GM21447 (cell line): Measurements from ENCODE around the gene TSEN34.
"Not testable (repeated sequence)": the region's sequence is repeated elsewhere in the genome, so short reads cannot be mapped to it uniquely, and the experiment has no call there.

Experiments used
- ATAC-seq: cut with Tn5 transposase; IDR thresholded peaks from one replicate; pipeline ENCODE4 v1.9.1; 2021; ENCODE audit not compliant: unreplicated experiment

Gene TSEN34

DNA sequence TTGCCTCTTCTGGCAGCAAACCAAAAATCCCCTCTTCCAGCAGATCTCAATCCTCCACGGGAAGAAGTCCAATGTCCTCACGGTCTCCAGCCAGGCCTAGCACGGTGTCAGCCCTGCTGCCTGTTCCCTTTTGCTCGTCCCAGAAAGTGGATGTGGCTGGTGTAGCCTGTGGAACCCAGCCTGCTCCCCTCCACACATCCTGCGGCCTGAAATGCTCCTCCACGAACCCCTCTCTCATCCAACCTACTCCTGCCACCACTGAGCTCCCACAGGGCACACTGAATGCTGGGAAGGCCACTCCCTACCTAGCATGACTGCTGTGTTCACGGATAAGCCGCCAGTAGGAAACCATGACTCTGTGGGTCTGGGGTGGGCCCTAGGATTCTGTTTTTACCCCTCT, 4.8 kb upstream of the TSEN34 start:
- ATAC-seq = no peak

DNA sequence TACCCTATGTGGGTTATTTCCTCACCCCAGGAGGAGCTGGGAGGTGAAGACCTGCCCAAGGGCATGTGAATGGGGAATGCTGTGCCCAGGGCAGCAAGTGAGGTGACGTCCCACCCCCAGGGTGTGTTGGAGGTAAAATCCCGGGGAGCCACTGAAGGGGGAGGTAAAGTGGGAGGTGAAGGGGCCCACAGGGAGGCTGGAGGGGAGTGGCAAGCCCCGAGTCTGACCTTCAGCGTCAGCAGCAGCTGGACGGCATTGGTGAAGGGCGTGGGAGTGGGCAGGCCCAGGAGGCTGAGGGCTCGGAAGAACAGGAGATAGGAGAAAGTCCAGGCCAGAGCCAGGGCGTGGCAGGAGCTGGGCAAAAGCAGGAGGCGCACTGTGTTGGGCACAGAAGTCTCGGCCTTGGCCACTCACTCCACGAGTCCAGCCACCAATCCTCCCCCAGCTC, 4.2 kb upstream of the TSEN34 start:
- no peak for ATAC-seq

- ATAC-seq = no peak
Measured at GRCh38 chr19:54188215-54188871, 2.8 kb upstream of the TSEN34 start.

GRCh38 chr19:54189145-54189734, 1.9 kb upstream of the TSEN34 start, which contains the start of gene MBOAT7:
MBOAT7 (minus strand) TSS chr19:54189580; CDS start chr19:54188508, 1,072 bp downstream.
- peak; percentile 10 for ATAC-seq

GRCh38 chr19:54189735-54190502, 1.2 kb upstream of the TSEN34 start:
- peak; percentile 44 for ATAC-seq

DNA sequence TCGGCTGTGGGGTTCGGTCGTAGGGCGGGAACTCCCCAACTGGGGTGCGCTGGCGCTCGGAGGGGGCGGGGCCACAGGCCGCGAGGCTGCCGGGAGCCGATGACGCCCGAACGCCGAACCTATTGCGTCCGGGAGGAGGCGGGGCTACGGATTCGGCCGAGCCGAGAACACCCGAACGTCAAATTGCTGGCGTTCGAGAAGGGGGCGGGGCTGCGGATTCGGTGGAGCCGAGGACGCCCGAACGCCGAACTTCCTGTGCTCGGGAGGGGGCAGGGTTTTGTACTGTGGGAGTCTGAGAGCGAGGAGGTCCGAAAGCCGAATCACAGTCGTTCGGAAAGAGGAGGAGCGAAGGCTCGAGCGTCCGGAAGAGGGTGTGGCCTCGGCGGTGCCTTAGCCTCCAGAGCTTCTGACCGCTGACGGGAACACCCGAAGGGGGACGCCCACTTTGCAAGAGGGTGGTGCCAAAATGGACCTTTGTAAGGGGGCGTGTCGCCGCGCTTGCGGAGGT, 551 bp upstream of the TSEN34 start:
- peak; percentile 46 for ATAC-seq

GRCh38 chr19:54191811-54192453, 824 bp downstream of the TSEN34 start:
- ATAC-seq = no peak

DNA sequence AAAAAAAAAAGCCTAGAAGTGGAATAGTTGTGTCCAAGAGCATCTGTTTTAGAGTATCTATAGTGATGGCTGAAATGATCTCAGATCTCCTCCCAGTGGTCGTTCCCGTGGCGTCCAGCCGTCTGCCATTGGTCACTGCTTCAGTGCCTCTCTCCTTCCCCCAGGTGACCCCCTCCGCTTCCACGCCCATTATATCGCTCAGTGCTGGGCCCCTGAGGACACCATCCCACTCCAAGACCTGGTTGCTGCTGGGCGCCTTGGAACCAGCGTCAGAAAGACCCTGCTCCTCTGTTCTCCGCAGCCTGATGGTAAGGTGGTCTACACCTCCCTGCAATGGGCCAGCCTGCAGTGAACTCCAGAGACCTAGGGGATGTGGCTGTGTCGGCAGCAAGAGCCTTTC, 1.9 kb downstream of the TSEN34 start:
- ATAC-seq = no peak

DNA sequence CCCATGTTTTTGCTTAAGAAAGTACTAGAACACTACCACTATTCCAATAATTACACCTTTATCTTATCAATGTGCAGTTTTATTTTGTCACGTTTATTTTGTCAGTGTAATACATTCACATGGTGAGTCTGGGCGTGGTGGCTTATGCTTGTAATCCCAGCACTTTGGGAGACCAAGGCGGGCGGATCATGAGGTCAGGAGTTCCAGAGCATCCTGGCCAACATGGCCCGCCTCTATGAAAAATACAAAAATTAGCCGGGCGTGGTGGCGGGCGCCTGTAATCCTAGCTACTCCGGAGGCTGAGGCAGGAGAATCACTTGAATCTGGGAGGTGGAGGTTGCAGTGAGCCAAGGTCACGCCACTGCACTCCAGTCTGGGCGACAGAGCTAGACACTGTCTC, 3.4 kb downstream of the TSEN34 start:
- ATAC-seq = not testable (repeated sequence)

DNA sequence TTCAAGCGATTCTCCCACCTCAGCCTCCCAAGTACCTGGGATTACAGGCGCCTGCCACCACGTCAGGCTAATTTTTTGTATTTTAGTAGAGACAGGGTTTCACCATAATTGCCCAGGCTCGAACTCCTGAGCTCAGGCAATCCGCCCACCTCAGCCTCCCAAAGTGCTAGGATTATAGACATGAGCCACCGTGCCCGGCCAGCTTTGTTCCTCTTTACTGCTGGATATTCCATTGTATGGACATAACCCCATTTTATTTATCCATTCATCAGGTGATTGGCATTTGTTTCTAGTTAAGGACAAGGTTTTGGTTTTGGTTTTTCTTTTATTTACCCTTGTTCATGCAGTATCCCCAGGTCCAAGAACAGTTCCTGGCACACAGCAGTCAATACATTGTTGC, 5.4 kb downstream of the TSEN34 start:
- ATAC-seq = no peak

DNA sequence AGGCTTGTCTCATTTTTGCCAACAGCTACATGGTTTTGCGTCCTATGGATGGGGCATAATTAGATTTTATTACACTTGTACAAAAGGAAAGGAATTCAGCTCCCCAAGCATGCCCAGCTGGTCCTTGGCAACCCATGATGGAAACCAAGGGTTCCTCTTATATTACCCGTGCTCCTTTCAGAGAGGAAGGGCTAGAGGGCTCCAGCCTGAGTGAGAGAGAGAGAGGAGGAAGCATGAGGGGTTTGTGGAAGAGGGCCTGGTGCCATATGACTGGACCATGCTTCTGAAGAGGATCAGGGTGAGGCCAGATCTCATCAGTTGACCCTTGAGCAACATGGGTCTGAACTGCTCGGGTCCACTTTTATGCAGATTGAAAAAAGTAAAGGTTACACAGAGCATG, 6.0 kb downstream of the TSEN34 start:
- no peak for ATAC-seq

- no peak for ATAC-seq
Measured at GRCh38 chr19:54199401-54199800, 8.3 kb downstream of the TSEN34 start.

GRCh38 chr19:54201172-54201701, 10.1 kb downstream of the TSEN34 start:
- no peak for ATAC-seq

GRCh38 chr19:54201980-54202379, 10.9 kb downstream of the TSEN34 start:
- no peak for ATAC-seq

- ATAC-seq = no peak
Measured at GRCh38 chr19:54203151-54203611, 12.1 kb downstream of the TSEN34 start.

DNA sequence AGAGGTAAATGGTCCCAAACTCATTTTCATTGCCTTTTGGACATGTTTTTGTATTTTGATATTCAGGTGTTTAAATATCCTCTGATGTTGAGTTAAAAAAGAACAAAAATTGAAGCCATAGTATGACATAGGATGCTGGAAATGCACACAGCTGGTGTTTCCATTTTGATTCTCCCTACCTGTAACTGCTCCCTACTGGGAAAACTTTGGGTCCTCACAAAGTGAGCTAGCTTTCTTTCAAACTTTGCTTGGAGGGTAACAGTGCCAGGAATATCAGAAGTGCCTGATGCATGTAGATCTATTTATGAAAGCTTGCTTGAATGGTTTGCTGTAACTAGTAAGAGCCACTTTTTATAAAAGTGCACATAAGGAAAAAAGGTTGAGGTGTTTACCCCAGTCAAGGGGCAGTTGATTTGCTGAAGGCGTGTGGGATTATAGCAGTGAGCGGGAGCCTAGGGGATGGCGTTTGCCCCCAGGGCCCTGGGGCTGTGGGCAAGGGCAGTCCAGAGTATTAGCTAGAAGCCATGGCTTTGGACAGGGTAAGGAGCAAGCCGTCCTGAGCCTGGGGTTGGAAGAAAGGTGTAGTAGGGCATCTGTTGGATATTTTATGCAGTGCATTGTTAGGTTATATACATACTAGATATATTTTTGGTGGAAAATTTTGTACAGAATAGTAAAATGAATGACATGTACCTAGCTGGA, 13.8 kb downstream of the TSEN34 start:
- no peak for ATAC-seq

DNA sequence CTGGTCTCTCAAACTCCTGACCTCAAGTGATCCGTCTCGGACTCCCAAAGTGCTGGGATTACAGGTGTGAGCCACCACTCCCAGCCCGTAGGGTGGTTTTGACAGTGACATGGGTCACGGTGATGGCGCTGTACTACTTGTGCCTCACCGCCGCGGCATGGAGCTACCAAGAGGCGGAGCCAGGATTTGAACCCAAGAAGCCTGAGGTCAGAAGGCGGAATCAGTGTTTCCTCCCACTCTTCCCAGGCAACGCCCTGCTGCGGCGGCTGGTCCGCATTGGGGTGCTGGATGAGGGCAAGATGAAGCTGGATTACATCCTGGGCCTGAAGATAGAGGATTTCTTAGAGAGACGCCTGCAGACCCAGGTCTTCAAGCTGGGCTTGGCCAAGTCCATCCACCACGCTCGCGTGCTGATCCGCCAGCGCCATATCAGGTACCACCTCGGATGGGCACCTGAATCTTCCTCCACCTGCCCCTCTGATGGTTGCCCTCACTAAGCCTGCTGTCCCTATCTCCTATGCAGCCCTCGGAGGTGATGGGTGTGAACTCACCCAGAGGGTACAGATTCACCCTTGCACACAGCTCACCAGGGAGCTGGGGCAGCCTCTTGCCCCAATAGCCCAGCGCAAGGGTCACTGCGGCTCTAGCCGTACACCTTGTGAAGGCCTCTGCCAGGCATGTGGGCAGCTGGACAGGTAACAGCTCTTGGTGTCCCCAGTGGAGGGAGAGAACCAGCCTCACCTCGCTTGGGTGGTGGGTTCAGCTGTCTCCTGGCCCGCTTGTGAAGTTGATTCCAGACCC, 15.1 kb downstream of the TSEN34 start:
- no peak for ATAC-seq

GRCh38 chr19:54206831-54207177, 15.7 kb downstream of the TSEN34 start:
- no peak for ATAC-seq

GRCh38 chr19:54207193-54207592, 16.1 kb downstream of the TSEN34 start:
- not testable (repeated sequence) for ATAC-seq

DNA sequence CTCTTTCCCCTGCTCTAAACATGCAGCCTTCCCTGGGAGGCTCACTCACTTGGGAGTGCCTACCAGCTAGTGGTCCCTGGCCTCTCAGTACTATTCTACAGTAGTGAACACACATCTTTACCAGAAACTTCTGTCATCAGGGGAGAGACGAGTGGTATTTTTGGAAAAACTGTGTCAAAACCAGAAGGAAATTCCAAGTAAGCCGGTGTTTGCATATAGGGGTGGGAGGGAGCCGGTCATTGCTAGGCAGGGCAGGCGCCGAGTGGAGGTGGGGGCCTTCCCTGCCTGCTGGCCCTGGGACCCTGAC, 16.5 kb downstream of the TSEN34 start:
- no peak for ATAC-seq
